ENCODE results near the gene DDI2.
A peak's percentile ranks its signal among the peaks of the same experiment; 100 is the strongest.

DNA sequence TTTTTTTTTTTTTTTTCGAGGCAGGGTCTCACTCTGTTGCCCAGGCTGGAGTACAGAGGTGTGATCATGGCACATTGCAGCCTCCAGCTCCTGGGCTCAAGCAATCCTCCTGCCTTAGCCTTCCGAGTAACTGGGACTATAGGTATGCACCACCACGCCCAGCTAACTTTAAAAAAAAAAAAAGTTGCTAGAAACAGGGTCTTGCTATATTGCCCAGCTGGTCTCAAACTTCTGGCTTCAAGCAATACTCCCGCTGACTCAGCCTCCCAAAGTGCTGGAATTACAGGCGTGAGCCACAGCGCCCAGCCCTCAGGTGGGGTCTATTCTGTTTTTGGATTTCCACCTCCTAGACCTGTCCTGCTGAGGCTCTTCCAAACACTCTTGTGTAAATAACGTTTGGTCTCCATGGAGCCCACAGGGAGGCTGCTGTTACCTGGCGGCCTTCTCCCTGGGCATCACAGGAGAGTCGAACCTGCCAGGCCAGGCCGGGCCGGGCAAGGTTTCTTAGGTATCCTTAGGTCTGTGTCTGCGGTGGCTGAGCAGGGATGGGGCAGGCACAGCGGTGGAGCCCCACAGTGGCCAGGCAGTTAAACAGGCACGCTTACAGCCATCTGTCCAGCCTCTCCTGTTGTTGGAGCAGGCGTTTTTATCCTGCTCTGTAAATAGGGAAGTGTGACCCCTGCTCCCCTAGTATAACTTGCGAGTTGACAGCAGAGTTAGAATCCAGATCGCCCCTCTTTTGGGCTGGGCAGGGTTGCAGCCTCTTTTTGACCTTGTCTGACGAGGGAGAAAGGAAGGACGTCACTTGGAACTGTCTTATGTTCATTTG lies 85.7 kb downstream of the DDI2 start:
- TF ChIP-seq, protein P1, sequence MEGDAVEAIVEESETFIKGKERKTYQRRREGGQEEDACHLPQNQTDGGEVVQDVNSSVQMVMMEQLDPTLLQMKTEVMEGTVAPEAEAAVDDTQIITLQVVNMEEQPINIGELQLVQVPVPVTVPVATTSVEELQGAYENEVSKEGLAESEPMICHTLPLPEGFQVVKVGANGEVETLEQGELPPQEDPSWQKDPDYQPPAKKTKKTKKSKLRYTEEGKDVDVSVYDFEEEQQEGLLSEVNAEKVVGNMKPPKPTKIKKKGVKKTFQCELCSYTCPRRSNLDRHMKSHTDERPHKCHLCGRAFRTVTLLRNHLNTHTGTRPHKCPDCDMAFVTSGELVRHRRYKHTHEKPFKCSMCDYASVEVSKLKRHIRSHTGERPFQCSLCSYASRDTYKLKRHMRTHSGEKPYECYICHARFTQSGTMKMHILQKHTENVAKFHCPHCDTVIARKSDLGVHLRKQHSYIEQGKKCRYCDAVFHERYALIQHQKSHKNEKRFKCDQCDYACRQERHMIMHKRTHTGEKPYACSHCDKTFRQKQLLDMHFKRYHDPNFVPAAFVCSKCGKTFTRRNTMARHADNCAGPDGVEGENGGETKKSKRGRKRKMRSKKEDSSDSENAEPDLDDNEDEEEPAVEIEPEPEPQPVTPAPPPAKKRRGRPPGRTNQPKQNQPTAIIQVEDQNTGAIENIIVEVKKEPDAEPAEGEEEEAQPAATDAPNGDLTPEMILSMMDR (conservative IDR thresholded peaks at IDR 0.05; ENCODE audit: low read length) = peak; percentile 53
- TF ChIP-seq EZH2phosphoT487 (IDR thresholded peaks at IDR 0.05; ENCODE audit: borderline replicate concordance, low read depth, low read length) = no peak
